GM18951 (cell line): ENCODE measurements around the gene IL1A.

Source experiments
- POLR2A ChIP-seq: IDR thresholded peaks from 4 replicates; pipeline ENCODE4 v1.6.1; 2011; ENCODE audit warnings: mild to moderate bottlenecking; ENCODE audit not compliant: insufficient read length, insufficient read depth; ENCODE audit errors: extremely low read depth
- in situ Hi-C: fragments of 300-500 bp; cut with MboI; formaldehyde crosslinking; loops from one replicate; pipeline ENCODE4 v1.12.0; 2022; ENCODE audit warnings: low sequenced_read_pairs, mixed read lengths, inconsistent platforms; ENCODE audit not compliant: unreplicated experiment

IL1A gene

DNA sequence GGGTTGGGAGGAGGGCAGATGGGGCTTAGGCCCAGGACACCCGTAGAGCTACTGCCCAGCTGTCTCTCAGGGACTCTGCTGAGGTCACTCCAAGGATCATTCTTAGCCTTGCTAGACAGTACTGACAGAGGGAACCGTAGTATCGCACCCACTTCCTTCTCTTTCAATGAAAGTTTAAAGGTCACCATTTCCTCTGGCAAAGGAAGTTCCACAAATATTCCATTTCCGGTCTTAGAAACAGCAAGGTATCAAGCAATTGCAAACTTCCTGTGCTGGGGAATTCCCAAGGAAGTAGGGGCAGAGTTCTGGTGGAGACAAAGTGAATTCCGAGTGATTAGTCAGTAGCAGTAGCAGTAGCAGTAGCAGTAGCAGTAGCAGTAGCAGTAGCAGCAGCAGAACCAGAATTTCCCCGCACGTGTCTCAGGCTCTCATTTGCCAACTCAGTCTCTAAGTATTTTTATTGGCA is 27.6 kb upstream of the IL1A start:
- in situ Hi-C loops = no loop called here
- TF ChIP-seq POLR2A = no peak

DNA sequence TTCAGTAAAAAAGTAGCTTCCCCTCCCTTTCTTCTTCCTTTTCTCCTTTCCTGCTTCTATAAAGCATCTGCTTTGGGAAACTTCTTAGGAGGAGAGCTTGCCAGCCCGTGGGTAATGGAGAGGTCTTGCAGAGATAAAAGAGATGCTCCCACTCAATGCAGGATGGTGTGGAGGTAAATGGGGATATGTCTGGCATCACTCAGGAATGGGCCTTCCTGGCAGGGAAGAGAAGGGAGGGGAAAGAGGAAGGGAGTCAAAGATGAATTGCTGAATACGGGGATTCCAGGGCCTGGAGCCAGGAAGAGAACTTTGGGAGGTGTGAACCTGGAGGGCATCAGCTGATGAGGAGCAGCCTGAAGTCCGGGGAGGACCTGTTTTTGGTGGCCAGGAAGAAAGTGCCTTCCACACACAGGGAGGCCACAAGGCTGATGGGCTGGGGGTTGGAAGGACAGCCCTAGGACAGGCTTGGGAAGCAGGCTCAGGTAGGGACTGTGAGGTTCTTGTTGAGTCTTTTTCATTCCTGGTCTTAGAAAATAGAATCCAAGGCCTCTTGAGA is 27.1 kb upstream of the IL1A start:
- no peak for TF ChIP-seq POLR2A
- in situ Hi-C loops = no loop called here

DNA sequence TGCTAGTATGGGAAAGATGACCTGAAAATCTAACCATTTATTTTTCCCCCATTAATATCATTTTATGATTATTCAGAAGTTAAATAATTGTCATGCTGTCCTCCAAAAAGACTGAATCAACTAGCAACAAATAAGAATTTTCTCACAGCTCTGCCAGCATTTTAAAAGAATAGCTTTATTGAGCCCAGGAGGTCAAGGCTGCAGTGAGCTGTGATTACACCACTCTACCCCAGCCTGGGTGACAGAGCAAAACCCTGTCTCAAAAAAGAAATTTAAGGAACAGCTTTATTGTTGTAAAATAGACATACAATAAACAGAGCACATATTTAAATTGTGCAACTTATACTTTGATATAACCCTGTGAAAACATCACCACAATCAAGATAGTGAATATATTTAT is 24.8 kb upstream of the IL1A start:
- in situ Hi-C loops = no loop called here
- no peak for TF ChIP-seq POLR2A

DNA sequence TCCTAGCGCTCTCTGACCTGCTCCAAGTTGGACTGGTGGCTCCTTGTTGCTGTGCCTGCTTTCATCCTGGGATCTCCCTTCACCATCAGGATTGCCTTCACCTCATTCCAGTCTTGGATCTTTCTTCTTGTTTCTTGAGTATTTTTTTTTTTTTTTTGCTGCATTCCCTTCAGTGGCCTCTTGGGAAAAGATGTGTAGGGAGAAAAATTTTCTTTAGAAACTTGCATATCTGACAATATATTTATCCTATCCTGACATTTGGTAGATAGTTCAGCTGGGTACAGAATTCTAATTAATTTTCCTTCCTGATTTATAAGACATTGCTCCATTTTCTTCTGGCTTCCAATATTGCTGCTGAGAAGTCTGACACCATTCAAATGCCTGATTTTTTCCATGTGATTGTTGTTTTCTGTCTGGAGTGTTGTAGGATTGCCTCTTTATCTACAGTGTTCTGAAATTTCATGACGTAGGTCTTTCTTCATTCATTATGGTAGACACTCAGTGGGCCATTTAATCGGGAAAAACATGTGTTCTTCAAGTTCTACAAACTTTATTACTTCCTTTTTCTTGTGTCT is 23.0 kb upstream of the IL1A start:
- in situ Hi-C loops = no loop called here
- no peak for TF ChIP-seq POLR2A

DNA sequence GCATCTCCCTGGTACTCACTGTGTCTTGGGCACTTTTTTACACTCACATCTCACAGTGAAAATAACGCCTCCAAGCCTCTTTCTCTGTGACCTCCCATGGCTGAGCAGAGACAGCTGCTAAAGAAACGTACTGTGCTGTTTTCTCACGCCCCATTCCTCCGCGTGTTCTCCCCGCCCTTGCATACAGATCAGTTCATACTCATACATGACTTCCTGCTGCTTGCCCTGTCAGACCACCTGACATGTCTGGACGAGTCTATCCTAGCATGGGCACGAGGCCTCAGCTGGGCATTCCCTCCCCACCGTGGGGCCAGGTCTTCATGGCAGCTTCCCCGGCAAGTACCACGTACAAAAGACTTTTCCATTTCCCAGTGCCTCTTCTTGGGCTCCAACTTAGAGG is 21.2 kb upstream of the IL1A start:
- in situ Hi-C loops = no loop called here

DNA sequence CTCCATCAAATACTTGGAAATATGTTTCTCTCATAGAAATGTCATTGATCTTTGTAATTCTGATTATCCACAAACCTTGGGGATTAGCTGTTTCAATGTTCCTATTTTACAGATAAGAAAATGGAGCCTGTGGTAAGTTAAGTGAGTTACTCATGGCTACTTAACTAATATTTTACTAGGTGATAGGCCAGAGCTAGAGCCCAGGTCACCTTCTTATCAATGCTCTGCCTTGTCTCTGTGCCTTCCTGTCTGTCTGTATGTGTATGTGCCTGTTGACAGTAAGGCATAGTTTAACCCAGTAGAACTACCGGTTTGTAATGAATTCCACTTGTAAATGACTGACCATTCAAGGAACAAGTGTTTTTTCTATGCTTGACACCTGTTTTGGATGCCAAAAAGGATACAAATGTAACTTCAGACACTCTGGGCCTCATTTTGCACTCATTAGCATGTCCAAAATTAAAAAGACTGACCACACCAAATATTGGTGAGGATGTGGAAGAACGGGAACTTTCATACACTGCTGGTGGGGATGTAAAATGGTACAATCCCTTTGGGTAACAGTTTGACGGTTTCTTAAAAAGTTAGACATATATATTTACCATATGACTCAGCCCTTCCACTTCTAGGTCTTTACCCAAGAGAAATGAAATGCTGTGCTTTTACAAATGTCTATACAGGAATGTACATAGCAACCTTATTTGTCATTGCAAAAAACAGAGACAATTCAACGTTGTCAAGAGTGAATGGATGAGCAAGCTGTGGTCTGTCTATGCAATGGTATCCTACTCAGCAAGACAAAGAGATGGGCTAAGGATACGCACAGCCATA is 19.6 kb upstream of the IL1A start:
- no peak for TF ChIP-seq POLR2A
- in situ Hi-C loops = no loop called here

More for the DNA sequence above, 21.2 kb upstream of the IL1A start:
- TF ChIP-seq POLR2A = peak; percentile 35

DNA sequence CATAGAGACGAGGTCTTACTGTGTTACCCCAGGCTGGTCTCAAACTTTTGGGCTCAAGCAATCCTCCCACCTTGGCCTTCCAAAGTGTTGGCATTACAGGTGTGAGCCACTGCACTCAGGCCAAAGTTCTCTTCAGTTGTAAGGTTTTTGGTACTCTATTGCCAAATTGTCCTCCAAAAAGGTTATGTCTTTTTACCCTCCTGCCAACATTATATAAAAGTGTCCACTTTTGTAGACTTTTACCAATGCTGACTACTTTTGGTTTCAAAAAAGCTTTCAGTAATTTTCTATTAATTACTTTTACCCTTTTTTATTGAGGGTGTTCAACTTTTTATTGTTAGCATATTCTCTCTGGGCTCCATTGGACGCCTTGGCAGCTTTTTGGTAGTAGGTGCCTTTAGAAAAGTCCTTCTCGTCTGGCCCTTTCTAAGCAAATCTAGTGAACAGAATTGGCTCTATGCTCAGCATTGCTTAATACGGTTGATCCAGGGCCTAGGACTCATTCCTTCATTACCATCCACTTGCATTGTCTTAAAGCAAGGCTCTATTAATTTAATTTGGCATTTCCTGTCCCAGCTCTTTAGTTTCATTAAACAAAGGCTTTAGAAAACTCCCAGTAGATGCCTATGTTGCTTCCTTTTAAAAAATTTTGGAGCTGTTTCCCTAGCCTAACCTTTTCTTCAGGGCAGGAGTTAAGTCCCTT is 16.7 kb upstream of the IL1A start:
- no peak for TF ChIP-seq POLR2A
- in situ Hi-C loops = no loop called here

DNA sequence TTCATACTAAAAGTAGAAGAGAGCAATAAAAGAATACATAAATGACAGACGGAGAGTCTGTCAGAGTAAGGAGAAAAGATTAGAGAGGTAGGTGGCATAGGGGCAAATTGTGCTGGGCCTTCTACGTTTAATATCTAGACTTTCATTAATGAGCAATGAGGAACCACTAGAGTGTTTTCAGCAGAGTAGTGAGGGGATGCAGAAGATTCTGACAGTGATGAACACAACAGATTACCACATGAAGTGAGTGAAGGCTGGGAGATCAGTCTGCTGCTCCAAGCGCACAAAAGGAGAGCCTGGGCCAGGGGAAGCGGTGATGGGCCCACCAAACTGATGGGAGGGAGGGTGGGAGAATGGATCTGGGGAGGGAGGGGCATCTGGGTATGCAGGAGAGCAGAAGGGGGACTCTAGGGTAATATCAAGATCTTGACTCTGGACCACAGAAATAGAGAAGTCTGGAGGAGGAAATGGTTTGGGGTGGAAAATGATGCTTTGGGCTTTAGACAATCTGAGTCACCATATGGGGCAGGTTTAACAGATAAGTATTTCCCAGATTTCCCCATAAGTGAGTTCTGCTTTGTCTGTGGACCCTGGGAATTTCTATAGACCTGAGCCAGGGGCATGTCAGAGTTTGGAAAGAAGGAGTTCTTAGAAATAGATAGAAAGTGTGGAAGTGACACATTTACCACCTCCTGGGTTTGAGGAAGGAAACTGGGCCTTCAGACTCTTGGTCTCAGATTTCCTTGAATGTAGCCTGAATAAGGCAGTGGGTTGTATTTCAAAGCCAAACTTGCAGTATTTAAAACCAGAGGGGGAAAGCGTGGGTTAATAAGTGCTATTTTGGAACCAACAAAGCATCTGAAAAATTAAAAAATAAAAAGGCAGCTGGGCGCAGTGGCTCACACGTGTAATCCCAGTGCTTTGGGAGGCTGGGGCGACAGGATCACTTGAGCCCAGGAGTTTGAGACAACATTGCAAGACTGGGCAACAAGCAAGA is 15.0 kb upstream of the IL1A start:
- TF ChIP-seq POLR2A = no peak
- in situ Hi-C loops = no loop called here

DNA sequence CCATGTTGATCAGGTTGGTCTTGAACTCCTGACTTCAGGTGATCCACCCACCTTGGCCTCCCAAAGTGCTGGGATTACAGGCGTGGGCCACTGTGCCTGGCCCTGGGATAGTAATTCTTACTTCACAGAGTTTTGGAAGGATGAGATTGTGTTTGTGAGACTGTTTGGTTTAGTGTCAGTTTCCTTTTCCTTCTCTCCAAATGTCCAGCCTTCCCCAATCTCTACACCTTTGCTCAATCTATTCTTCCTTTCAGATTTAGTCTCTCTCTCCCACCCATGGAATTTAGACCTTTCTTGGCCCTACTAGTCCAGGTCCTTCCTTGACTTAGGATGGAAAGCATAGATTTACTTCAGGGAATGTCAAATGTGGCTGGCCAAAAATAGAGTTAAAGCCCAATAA is 12.2 kb upstream of the IL1A start:
- in situ Hi-C loops = no loop called here
- no peak for TF ChIP-seq POLR2A

DNA sequence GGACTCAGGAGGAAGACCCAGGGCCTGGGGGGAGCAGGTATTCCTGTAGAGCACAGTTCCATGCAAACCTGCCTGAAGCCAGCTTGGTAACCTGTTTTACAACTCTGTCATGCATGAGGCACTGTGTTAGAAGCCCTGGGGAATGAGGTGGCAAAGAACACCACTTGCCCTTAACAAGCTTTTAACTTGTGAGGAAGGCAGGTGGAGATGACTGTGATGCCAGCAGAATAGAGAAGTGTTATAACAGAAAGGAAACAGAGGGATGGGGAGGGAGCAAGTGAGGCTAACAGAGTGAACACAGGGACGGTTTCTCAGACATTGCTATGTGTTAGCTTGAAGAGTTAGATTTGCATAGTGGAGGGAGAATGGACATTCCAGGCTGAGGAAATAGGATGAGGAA is 11.5 kb upstream of the IL1A start:
- TF ChIP-seq POLR2A = no peak
- in situ Hi-C loops = no loop called here

DNA sequence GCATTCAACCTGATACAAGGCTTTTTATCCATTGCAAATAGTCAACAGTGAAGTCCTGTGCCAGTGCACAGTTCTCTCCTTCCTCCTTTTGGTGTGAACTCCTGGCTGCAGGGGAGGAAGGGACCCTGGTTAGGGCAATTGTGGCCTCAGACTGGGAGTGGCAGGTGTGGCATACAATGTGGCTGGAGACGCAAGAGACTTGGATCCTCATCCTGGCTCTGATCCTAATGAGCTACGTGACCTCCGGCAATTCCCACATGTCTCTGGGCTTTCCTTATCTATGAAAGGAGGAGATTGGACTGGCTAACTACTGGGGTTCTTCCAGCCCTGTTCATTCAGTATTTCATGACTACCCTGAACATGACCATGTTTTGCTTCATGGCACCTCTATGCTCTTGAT is 10.5 kb upstream of the IL1A start:
- in situ Hi-C loops = no loop called here
- no peak for TF ChIP-seq POLR2A

DNA sequence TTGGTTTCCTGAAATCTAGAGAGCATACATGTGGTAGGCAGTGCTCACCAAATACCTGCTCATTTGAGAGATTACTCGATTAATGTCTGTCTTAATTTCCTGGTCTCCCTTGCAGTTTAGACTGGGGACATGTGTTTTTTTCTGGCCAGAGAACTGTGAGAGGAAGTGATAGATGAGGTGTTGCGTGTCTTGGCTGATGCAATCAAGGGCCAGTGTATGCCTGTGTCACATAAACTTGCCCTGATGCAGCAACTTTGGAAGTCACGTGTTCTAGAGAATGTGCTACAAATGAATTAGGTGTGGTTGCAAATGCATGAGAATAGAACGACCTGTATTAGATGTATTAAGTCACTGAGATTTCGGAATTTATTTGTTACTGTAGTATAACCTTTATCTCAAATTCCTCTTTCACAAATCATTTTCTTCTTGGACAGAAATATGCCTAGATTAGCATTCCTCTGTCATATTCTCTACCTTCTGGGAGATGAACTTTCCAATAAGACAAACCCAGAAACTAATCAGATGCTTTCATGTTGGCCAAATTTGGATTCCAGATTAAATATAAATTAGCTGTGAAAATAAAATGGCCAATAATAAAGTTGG is 9.9 kb upstream of the IL1A start:
- in situ Hi-C loops = no loop called here
- TF ChIP-seq POLR2A = no peak
